Activated T-helper 2 cell treated with anti-CD3 and anti-CD28 coated beads, Interferon-gamma antibody, Interleukin-2, Interleukin-4, amounts not matched to agents 10 μg/mL and 5 μg/mL and 100 μg/mL, durations not matched to agents 14 hours and 24 hours and 36 hours (primary cell): Measurements from ENCODE around the gene IDI1. TPM values are rescaled to one million over a fixed set of nuclear protein-coding genes. Genes with fewer than 3 reads are reported as not detected.
"Not testable (repeated sequence)": the region's sequence is repeated elsewhere in the genome, so short reads cannot be mapped to it uniquely, and the experiment has no call there.

Experiments
- DNase-seq: peaks from one replicate; pipeline ENCODE4 v3.0.0; 2021; ENCODE audit warnings: low spot score
- H3K27ac Mint-ChIP-seq: one replicate; pipeline ENCODE4 v1.8.0; 2021; ENCODE audit warnings: mixed read lengths
- H3K27me3 Mint-ChIP-seq: one replicate; pipeline ENCODE4 v1.8.0; 2021; ENCODE audit warnings: low read depth, mixed read lengths
- H3K36me3 Mint-ChIP-seq: one replicate; pipeline ENCODE4 v1.8.0; 2021; ENCODE audit warnings: low read depth, mixed read lengths
- H3K4me1 Mint-ChIP-seq: one replicate; pipeline ENCODE4 v1.8.0; 2021; ENCODE audit warnings: low read depth, mixed read lengths
- H3K4me3 Mint-ChIP-seq: one replicate; pipeline ENCODE4 v1.8.0; 2021; ENCODE audit warnings: low read depth, mild to moderate bottlenecking, moderate library complexity, mixed read lengths
- H3K9me3 Mint-ChIP-seq: one replicate; pipeline ENCODE4 v1.8.0; 2021; ENCODE audit warnings: mixed read lengths
- intact Hi-C: fragments of 100-400 bp; cut with micrococcal nuclease; formaldehyde crosslinking; loops from one replicate; pipeline ENCODE4 v1.15.1; 2023
- total RNA-seq: library from RNA; stranded (reverse); gene quantifications from 2 replicates; pipeline ENCODE4 v1.2.3, GENCODE V29; 2022

Gene IDI1
- total RNA-seq, 1 donor from 2014 or later, result 89.6 TPM

DNA sequence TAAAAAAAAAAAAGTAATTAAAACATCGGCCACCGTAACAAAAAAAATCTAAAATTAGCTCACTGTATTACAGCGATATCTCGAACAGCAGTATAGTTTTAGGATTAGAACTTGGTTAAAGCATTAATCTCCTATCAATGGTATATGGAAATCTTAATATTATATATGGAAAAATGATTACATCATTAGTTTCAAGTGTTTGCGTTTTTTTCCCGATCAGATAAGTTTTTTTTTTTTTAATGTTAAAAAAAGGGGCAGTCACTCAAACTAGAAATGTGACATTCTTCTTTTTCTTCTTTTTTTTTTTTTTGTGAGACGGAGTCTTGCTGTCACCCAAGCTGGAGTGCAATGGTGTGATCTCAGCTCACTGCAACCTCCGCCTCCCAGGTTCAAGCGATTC is 7.4 kb downstream of the IDI1 start:
- Mint-ChIP-seq H3K4me3 (no peak overlapping the region), H3K9me3 (no peaks in the 10 kb centered on the region), H3K4me1 (peaks cover 48% of the 10 kb centered on the region), H3K36me3 (peaks cover 73% of the 10 kb centered on the region), H3K27me3 (no peaks in the 10 kb centered on the region), H3K27ac (no peak overlapping the region)
- intact Hi-C loops, result no loop called here
- no peak for DNase-seq

DNA sequence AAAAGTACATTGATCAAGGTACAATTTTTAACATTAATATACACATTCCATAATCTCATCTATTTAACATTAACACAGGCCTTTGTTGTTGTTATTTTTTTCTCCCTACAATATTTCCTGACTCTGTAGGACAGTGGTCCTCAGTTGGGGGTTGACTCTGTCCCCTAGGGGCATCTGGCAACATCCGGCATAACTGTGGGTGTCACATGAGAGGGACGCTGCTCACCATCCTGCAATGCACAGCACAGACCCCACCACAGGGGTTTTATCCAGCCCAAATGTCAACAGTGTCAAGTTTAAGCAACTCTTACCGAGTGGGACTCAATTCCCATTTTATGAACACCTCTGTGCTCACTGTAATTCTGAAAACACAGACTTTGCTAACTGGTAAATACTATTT is 8.8 kb downstream of the IDI1 start:
- Mint-ChIP-seq H3K27ac (peak overlapping the region; percentile 47), H3K4me1 (peaks cover 44% of the 10 kb centered on the region), H3K9me3 (no peaks in the 10 kb centered on the region), H3K4me3 (no peak overlapping the region), H3K36me3 (peaks cover 65% of the 10 kb centered on the region), H3K27me3 (no peaks in the 10 kb centered on the region)
- no peak for DNase-seq
- intact Hi-C loops, result no loop called here

DNA sequence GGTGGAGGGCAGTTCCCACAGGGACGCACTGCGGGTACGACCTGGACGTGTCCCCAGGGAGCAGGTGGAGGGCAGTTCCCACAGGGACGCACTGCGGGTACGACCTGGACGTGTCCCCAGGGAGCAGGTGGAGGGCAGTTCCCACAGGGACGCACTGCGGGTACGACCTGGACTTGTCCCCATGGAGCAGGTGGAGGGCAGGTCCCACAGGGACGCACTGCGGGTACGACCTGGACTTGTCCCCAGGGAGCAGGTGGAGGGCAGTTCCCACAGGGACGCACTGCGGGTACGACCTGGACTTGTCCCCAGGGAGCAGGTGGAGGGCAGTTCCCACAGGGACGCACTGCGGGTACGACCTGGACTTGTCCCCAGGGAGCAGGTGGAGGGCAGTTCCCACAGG is 10.2 kb downstream of the IDI1 start:
- H3K27me3 Mint-ChIP-seq, DNase-seq, H3K27ac Mint-ChIP-seq, intact Hi-C loops, H3K4me3 Mint-ChIP-seq, H3K9me3 Mint-ChIP-seq: not testable (repeated sequence)
- Mint-ChIP-seq H3K36me3 (peaks cover 51% of the 10 kb centered on the region), H3K4me1 (peaks cover 30% of the 10 kb centered on the region)

DNA sequence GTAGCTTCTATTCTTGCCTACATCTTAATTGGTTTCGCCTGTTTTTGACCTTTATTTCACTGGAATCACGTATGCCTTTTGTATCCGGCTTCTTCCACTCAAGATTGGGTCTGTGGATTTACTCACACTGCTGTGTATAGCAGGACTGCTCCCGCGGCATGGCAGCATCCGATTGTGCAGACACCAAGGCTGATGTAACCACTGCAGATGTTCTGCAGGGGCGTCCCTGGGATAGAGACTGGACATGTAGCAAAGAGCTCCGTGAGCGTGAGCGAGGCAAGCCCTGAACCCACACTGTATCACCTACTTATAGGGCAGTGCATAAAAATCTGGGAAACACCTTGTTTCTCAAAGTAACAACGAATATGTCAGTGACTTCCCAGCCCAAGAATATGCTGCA is 11.8 kb downstream of the IDI1 start:
- Mint-ChIP-seq H3K9me3 (no peaks in the 10 kb centered on the region), H3K4me3 (no peak overlapping the region), H3K27ac (no peak overlapping the region), H3K36me3 (peaks cover 39% of the 10 kb centered on the region), H3K27me3 (no peaks in the 10 kb centered on the region), H3K4me1 (peaks cover 22% of the 10 kb centered on the region)
- intact Hi-C loops, result no loop called here
- DNase-seq, result no peak

DNA sequence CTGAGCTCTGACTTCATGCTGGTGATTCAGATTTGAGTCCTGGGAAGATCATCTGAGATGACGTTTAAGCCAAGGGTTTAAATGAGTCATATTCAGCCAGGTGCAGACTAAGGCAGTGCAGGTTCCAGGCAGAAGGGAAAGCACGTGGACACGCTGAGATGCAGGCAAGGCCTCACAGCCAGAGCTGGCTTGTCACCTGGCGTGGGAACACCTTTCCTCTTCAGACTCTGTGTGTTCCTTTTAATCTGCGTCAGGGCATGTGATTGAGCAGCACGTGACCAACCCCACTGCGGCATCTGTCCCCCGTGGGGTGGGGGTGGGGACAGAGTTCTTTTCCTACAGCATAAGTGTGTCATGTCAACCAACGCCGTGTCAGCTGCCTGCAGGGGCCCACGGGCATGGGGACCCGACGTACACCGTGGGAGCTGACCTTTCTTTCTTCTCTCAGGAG is 12.6 kb downstream of the IDI1 start:
- DNase-seq, result no peak
- Mint-ChIP-seq H3K9me3 (no peaks in the 10 kb centered on the region), H3K36me3 (peaks cover 34% of the 10 kb centered on the region), H3K27me3 (no peaks in the 10 kb centered on the region), H3K4me1 (peaks cover 22% of the 10 kb centered on the region), H3K4me3 (no peak overlapping the region), H3K27ac (peak overlapping the region; percentile 29)
- intact Hi-C loops, result no loop called here

DNA sequence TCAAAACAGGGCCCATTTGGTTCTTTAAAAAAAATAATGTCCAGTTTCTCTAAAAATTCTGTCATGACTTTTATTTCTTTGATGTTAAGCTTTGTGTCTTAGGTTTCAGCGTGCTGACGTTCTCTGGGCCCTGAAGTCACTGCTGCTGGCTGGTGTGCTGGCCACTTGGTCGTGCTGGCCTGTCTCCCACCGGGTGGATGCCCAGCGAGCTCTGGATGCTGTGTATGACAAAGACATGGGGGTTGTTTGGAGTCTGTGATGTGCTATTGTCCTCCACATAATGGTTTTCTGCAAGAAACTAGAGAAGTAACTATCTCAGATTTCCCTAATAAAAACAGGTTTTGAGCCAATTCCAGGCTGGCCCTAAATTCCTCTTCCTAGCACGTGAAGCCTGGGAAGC is 13.7 kb downstream of the IDI1 start:
- H3K4me3 Mint-ChIP-seq, result no peak overlapping the region
- DNase-seq, result no peak
- H3K4me1 Mint-ChIP-seq, result peaks cover 20% of the 10 kb centered on the region
- H3K27me3 Mint-ChIP-seq, result no peaks in the 10 kb centered on the region
- H3K27ac Mint-ChIP-seq, result no peak overlapping the region
- peaks cover 22% of the 10 kb centered on the region for H3K36me3 Mint-ChIP-seq
- intact Hi-C loops, result no loop called here
- no peaks in the 10 kb centered on the region for H3K9me3 Mint-ChIP-seq

DNA sequence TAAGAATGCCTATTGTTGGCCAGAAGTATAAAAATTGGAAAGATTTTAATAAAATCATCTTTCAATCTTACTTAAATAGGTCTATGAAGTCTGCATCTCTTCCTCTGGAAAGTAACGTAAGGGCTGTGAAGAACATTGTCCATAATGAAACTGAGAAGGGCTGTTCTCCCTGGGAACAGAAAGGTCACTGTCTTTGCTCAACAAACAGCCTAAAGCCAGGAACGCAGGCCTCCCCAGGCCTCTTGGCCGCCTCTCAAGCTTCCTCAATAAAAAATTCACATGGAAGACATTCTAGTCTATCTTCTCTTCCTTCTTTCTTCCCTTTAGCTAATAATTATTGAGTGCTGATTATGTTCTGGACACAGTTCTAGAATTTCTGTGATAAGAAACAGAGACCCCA is 14.2 kb downstream of the IDI1 start:
- Mint-ChIP-seq H3K9me3 (no peaks in the 10 kb centered on the region), H3K27me3 (no peaks in the 10 kb centered on the region), H3K36me3 (peaks cover 19% of the 10 kb centered on the region), H3K4me1 (peaks cover 18% of the 10 kb centered on the region), H3K27ac (no peak overlapping the region), H3K4me3 (no peak overlapping the region)
- intact Hi-C loops, result no loop called here
- DNase-seq, result no peak

DNA sequence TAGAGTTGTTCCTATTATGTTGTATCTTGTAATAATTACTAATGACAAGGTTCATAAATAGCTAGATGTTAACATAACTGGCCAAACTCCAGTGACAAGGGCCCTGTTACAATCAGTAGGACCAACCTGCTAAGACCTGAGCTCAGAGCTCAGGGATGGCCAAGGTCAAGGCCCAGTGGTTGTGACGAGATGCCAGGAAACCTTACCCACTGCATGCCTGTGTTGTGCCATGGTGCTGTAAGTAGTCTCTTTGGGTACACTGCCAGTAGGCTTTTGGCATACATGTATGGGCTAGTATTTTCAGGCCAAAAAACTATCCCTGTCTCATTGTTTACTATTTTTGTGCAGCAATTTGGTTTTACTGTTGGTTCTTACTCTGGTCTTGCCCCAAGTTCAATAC is 15.3 kb downstream of the IDI1 start:
- no peaks in the 10 kb centered on the region for H3K9me3 Mint-ChIP-seq
- H3K27me3 Mint-ChIP-seq, result no peaks in the 10 kb centered on the region
- intact Hi-C loops, result no loop called here
- H3K4me3 Mint-ChIP-seq, result no peak overlapping the region
- DNase-seq, result no peak
- peaks cover 19% of the 10 kb centered on the region for H3K36me3 Mint-ChIP-seq
- H3K27ac Mint-ChIP-seq, result no peak overlapping the region
- peaks cover 18% of the 10 kb centered on the region for H3K4me1 Mint-ChIP-seq

DNA sequence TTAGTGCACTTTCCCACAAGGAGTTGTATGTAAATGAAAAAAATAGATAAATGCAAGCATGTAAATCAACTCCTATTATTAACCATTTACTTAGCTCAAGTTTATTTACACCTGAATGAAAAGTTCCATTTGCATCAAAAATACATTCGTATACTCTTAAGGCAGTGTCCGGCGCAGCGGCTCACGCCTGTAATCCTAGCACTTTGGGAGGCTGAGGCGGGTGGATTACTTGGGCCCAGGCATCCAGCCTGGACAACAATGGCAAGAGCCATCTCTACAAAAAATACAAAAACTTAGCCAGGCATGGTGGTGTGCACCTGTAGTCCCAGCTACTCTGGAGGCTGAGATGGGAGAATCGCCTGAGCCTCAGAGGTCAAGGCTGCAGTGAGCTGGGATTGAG is 19.1 kb downstream of the IDI1 start:
- no peaks in the 10 kb centered on the region for H3K9me3 Mint-ChIP-seq
- no peak for DNase-seq
- H3K36me3 Mint-ChIP-seq, result no peaks in the 10 kb centered on the region
- no peaks in the 10 kb centered on the region for H3K4me1 Mint-ChIP-seq
- H3K27ac Mint-ChIP-seq, result no peak overlapping the region
- intact Hi-C loops, result no loop called here
- no peaks in the 10 kb centered on the region for H3K27me3 Mint-ChIP-seq
- no peak overlapping the region for H3K4me3 Mint-ChIP-seq

DNA sequence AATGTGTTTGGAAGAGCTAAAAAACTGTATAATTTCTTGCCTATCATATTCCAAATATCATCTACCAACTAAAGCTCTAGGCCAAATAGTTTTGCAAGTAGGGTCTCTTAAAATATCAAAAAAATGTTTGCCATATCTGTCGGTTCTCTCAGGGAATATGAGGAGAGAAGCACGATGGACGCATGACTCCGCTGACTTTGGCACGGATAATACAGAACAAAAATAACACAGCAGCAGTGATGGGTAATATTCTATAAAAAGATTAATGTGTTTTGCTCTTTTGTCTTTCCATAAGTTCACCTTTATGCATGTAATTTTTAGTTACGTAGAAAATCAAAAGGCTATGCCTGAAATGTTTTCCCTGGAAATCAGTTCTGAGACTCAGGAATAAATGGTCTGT is 22.3 kb downstream of the IDI1 start:
- Mint-ChIP-seq H3K27ac (no peak overlapping the region), H3K36me3 (peaks cover 10% of the 10 kb centered on the region), H3K9me3 (no peaks in the 10 kb centered on the region), H3K27me3 (no peaks in the 10 kb centered on the region), H3K4me3 (no peak overlapping the region), H3K4me1 (no peaks in the 10 kb centered on the region)
- intact Hi-C loops, result no loop called here
- DNase-seq, result no peak

DNA sequence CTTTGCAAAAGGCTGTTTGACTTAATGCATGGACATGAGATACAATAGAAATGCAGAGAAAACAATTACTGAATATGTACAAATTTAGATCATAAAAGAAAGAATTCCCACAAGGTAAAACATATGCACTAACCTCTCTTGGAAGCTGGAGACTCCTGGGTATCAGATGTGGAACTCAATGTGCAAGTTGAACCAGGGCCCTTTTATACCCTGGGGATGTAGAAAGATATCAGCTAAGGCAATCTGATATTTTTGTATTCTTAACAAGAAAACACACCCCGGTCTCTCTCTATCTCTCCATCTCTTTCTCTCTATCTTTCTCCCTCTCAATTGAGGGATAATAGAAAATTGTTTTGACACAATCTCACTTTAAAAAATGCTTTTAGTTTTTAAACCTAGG is 23.2 kb downstream of the IDI1 start, which contains the start of gene IDI2:
TSS of gene IDI2 (minus strand) at position 177 of the 400 bp plus-strand sequence. CDS start 1,136 bp downstream, outside the sequence.
- no peaks in the 10 kb centered on the region for H3K27me3 Mint-ChIP-seq
- peaks cover 16% of the 10 kb centered on the region for H3K36me3 Mint-ChIP-seq
- H3K9me3 Mint-ChIP-seq, result no peaks in the 10 kb centered on the region
- no peak within 1 kb of the TSS for H3K4me3 Mint-ChIP-seq
- no peak within 1 kb of the TSS for H3K27ac Mint-ChIP-seq
- H3K4me1 Mint-ChIP-seq, result no peaks in the 10 kb centered on the region
- intact Hi-C loops, result no loop called here
- DNase-seq, result no peak

DNA sequence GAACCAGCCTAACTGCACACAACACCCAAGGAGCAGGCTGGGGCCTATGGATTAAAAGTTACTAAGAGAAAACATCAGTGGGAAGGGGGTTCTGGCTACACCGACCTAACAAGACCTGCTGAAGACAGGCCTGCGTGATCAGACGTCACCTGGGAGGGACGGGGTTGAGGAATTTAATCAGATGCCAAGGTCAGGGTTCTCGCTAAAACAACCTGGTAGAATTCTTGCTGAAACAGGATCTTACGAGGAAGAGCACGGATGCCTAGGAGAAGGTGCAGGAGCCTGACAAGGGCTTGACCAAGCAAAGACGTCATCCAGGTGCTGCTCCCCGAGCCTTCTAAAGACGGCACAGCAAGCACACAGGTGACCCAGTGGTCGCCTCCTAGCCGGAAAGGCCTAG is 24.8 kb downstream of the IDI1 start:
- Mint-ChIP-seq H3K27ac (no peak overlapping the region), H3K27me3 (no peaks in the 10 kb centered on the region), H3K9me3 (no peaks in the 10 kb centered on the region), H3K4me3 (no peak overlapping the region), H3K36me3 (peaks cover 32% of the 10 kb centered on the region), H3K4me1 (no peaks in the 10 kb centered on the region)
- DNase-seq, result no peak
- intact Hi-C loops, result no loop called here

DNA sequence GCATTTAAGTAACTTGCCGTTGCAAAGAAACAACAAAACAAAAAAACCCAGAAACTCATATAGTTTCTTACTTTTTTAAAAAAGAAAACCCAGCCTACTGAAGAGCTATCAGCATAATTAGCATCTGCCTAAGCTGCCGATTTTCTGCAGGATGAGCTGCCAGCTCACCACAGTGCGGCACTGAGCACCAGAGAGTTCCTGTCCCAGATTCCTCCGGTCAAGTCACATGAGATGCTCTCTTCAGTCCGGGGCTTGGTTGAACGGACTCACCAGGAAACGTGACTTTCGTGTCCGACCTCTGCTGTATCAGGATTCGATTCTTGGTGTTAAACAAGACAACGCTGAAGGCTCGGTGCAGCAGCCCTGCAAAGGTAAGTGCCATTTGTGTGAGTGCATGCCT is 26.5 kb downstream of the IDI1 start:
- no peaks in the 10 kb centered on the region for H3K27me3 Mint-ChIP-seq
- peaks cover 44% of the 10 kb centered on the region for H3K36me3 Mint-ChIP-seq
- no peak for DNase-seq
- H3K27ac Mint-ChIP-seq, result no peak overlapping the region
- H3K4me1 Mint-ChIP-seq, result no peaks in the 10 kb centered on the region
- H3K9me3 Mint-ChIP-seq, result no peaks in the 10 kb centered on the region
- intact Hi-C loops, result no loop called here
- no peak overlapping the region for H3K4me3 Mint-ChIP-seq

DNA sequence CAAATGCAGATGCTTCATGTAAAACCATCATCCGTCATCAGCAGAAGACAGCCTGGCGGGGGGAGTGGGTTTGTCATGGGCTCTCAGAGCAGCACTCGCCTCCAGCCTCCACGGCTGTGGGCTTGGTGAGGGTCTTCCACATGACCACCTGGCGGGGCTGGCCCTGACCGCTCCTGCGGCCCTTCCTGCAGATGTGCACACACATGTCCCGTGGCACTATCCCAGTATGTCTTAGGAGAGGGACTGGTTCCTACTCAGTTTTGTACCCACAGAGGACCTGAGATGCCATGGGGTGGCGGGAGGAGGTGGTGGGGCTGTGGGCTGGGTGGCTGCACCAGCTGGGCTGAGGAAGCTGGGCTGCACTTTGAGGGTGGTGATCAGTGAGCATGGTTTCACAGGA is 28.0 kb downstream of the IDI1 start:
- Mint-ChIP-seq H3K36me3 (peaks cover 58% of the 10 kb centered on the region), H3K27ac (no peak overlapping the region), H3K27me3 (no peaks in the 10 kb centered on the region), H3K4me3 (no peak overlapping the region), H3K4me1 (no peaks in the 10 kb centered on the region), H3K9me3 (no peaks in the 10 kb centered on the region)
- intact Hi-C loops, result no loop called here
- no peak for DNase-seq
